Left lobe of liver (tissue), 2 donors: Measurements from ENCODE around the gene PPP2R5E. TPM values are rescaled to one million over a fixed set of nuclear protein-coding genes. Genes with fewer than 3 reads are reported as not detected.

Experiments
- ATAC-seq: fragments of 200-7000 bp; cut with Tn5 transposase; one replicate; pipeline ENCODE4 v1.9.1; 2020; ENCODE audit warnings: mild to moderate bottlenecking, moderate library complexity
- DNase-seq: peaks from one replicate; pipeline ENCODE4 v3.0.0-alpha.2; 2020; ENCODE audit warnings: low spot score
- total RNA-seq: library from RNA; stranded (reverse); gene quantifications from one replicate; pipeline ENCODE4 v1.2.1, GENCODE V29; 2021
- donor health status: DM: no; HTN: no; CAD: no; lungs with moderate emphysema.
- donor health status: DM: no; HTN: yes; CAD: no.

Gene PPP2R5E
- total RNA-seq, 1 donor from 2014 or later, result 13.7 TPM

- no peak for DNase-seq
- ATAC-seq, result no peak
Measured at GRCh38 chr14:63474111-63474510, 69.1 kb downstream of the PPP2R5E start.

GRCh38 chr14:63472986-63473788 lies 70.0 kb downstream of the PPP2R5E start:
- no peak for ATAC-seq
- DNase-seq, result no peak

GRCh38 chr14:63470962-63471793 lies 72.0 kb downstream of the PPP2R5E start:
- DNase-seq (no peak), ATAC-seq (peak; percentile 56)

- DNase-seq (no peak), ATAC-seq (no peak)
Measured at GRCh38 chr14:63468294-63468693, 74.9 kb downstream of the PPP2R5E start.

- DNase-seq (no peak), ATAC-seq (peak; percentile 28)
Measured at GRCh38 chr14:63467440-63468072, 75.6 kb downstream of the PPP2R5E start.

DNA sequence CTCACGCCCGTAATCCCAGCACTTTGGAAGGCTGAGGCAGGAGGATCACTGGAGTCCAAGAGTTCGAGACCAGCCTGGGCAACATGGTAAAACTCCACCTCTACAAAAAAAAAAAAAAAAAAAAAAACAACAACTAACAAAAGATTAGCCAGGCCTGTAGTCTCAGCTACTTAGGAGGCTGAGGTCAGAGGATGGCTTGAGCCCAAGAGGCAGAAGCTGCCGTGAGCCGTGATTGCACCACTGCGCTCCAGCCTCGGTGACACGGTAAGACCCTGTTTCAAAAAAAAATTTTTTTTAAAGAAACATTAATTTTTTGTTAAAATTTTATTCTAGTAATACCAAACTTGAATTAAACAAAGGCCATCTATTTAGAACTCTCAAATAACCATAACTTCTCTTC lies 77.8 kb downstream of the PPP2R5E start:
- ATAC-seq, result no peak
- no peak for DNase-seq

DNA sequence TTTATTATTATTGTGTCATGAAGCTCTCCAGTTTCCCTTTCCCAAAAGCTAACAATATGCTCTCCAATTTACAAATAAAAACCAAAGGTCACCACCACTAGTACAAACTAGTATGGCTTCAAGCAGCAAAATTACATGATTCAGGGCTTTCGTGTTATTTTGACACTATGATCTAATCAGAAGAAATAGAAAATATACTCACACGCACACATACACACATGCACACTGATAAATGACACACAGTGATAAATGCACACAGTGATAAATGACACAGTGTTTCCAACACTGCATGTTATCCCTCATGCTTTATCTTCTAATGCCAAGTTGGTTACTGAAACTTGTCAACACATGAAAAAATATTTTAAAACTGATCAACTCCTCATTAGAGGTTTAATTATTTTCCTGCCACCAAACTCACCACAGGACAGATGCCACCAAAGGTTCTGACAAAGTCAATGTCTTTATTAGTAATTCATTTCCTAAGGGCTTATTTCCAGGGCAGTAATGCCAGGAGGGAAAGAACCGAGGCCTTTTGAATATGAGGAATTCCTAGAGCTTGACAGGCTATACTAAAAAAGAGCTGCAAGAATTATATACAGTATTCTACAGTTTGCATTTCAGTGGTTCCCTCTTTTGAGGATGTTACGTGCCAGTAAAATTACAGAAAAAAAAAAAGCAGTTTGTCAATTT lies 82.4 kb downstream of the PPP2R5E start:
- ATAC-seq (peak; percentile 49), DNase-seq (no peak)

- DNase-seq (no peak), ATAC-seq (no peak)
Measured at GRCh38 chr14:63459738-63460137, 83.4 kb downstream of the PPP2R5E start.

DNA sequence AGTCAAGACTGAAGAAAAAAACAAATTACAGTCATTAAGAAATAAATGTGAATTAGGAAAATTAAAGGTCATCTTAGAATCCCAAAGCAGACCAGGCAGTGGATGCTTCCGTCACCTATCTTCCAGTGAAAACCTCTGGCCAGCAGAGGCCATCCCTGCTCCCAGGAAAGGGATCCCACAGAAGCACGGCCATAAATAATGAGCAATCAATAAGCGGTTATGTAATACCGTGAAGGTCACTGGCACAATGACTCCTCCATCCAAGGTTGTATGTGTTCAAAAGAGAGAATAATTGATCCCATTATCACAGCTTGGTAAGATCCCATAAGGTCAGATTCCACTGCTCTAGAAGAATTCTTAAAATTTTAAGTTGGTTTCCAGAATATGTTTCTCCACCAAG lies 85.7 kb downstream of the PPP2R5E start:
- DNase-seq, result peak; percentile 64
- peak; percentile 93 for ATAC-seq

DNA sequence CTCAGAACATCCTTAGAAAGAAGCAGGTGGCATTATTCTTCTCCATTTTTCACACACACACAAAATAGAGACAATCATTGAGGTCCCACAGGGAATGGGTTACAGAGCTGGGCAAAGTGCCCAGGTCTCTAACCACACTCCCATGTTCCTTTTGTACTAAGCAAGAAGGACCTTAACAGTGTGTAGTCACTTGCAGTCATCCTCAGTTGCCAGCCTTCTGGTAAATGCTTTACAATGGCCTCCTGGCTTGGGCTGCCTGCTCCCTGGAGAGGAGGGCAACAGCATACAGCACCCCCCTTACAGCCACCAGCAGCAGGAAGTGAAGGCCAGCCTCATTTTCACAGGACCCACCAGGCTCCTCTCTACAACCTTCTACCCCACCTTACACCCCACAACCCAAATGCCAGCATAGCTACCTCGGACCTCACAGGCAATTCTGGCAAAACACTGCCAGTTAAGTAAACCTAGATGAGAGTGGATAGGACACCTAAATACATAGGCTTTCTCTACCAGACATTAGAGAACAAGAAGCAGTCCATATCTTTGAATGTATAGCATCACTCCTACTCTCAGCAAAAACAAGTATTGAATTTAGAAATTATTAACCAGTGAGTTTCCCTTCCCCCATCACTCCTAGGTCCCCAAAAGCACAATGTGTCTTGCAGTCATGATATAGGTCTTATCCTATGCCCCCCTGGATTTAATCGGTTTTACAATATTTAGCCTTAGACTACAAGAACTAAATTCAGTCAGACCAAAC lies 88.1 kb downstream of the PPP2R5E start:
- peak; percentile 39 for ATAC-seq
- no peak for DNase-seq

- ATAC-seq (no peak), DNase-seq (no peak)
Measured at GRCh38 chr14:63454436-63454835, 88.7 kb downstream of the PPP2R5E start.

DNA sequence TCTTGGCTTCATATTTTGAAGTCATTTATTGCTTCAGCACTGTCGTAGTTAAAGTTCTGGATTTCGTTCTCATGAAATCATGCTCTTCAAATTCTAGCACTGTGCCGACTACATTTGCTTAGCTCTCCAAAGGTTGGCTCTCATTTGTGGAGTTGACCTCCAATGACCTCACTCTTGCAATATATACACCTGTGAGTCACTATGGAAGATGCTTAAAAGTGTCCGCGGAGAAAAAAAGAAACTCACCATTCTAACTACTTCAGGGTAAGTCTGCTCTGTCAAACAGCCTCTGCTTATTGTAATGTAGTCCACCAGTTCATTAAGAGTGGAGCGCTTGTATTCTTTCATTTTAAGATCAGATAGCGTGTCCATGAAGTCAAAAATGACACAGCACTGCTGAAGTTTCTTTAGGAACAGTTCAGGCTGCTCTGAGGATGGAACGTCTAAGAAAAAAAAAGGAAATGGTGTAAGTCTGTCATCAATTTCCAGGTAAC lies 89.7 kb downstream of the PPP2R5E start:
- ATAC-seq (no peak), DNase-seq (no peak)

DNA sequence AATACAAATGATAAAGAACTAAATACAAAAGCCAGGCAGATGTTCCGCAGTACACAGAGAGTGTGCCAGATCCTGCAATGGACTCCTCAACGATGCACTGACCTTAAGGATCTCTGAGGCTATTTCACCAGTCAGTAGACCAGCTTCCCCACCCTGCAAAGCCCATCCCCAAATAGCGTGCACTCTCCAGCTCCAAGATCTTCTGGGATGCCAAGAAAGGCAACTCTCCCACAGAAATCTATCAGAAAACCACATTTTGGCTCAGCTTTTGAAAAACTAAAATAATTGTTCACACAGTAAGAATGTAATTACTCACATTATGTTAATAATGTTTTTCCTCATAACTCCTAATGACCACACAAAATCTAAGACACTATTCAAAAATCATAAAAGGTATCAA lies 90.4 kb downstream of the PPP2R5E start:
- ATAC-seq, result no peak
- no peak for DNase-seq

- DNase-seq (no peak), ATAC-seq (no peak)
Measured at GRCh38 chr14:63448841-63449240, 94.3 kb downstream of the PPP2R5E start.

DNA sequence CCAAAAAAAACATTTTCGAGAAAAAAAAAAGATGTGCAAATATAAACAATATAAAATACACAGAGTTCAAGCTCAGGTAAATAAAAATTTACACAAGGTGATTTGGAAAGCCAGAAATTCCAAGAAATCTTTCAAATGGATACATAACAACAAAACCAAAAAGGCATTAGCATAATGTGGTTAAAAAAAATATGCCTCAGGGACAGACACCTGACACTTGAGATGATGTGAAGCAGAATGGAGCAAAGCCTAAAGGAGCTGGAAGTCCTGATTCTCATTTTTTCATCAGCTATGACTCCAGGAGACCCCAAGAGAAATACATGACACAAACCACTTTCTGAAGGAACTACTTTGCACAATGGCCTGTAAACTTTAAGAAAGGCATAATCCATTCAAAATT lies 98.6 kb downstream of the PPP2R5E start:
- ATAC-seq, result no peak
- no peak for DNase-seq

DNA sequence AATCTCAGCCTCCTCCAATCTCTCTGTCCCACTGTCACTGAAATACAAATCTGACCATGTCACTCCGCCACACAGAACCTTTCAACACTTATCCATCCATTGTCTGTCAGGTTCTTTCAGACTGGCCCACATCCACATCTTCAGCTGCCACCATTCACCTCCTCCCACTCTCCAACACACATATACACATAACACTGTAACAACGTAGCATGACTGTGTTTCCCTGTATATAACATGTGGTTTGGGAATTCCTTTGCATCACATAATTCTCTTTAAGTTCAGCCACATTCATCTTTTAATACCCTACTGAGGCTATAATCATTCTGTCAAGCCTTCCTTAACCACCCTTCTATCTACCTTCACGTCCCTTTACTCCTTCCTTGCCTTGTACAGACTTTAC lies 99.2 kb downstream of the PPP2R5E start:
- DNase-seq (no peak), ATAC-seq (no peak)

DNA sequence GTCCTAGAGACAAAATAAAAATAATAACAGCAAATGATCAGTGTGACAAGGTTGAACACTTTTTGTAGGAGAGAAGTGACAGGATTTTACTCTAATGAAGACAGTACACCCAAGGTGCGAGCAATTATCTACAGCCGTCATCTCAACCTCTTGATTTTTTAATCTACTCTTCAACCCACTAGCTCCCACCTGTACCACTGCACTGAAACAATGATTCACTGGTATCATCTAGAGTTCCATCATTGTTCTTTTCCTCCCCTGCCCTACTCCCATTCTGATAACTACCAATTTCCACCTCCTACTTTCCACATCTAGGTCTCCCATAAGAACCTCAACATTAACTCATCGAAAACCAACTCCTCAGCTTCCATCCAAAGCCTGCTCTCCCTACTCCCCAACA lies 99.8 kb downstream of the PPP2R5E start:
- ATAC-seq (no peak), DNase-seq (no peak)

DNA sequence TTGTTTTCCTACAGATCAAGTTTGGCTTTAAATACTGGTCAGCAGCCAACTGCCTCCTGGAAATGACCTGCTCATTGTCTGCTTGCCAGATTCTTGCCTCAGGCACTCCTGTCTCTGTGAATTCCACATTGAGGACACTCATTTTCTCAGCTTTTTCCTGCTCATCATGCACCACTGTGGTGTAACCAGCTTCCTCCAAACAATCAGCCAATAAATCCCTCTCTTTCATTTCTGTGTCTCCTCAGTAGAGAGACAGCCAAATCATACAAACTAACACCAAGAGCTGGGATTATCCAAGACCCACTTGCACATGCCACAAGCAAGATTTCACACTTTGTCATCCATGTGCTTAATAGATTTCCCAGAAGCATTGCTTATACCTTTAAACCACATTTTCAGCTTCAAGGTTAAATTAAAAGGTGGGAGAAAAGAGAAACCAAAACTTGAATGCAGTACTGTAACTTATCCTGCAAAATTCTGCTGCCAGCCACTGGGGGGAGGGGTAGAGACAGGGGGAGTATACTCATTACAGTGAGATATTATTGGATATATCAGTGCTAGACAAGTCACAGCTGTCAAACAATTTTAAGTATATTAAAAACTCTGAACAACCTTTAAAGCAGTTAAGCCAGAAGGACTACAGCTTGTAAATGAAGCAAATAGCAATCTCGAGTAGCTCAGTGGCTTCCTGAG lies 105.0 kb downstream of the PPP2R5E start:
- DNase-seq (peak; percentile 82), ATAC-seq (peak; percentile 66)

GRCh38 chr14:63436286-63437098 lies 106.7 kb downstream of the PPP2R5E start:
- ATAC-seq (peak; percentile 20), DNase-seq (no peak)
